GM12891 (cell line): Measurements from ENCODE around the gene NUP93.

Experiments used
- PAX5 ChIP-seq: IDR thresholded peaks from 2 replicates; pipeline ENCODE4 v1.6.1; 2011; ENCODE audit warnings: low read length, moderate library complexity, mild to moderate bottlenecking; ENCODE audit not compliant: insufficient read depth, severe bottlenecking
- POLR2A ChIP-seq: IDR thresholded peaks from 2 replicates; pipeline ENCODE4 v1.6.1; 2011; ENCODE audit warnings: low read depth, low read length, control low read depth
- POLR2AphosphoS5 ChIP-seq: IDR thresholded peaks from 2 replicates; pipeline ENCODE4 v1.6.1; 2011; ENCODE audit warnings: low read depth, low read length, control low read depth
- SPI1 ChIP-seq: IDR thresholded peaks from 2 replicates; pipeline ENCODE4 v1.6.1; 2011; ENCODE audit warnings: low read depth, low read length, control low read depth
- TAF1 ChIP-seq: IDR thresholded peaks from 2 replicates; pipeline ENCODE4 v1.6.1; 2011; ENCODE audit warnings: low read depth, low read length, control low read depth

GRCh38 chr16:56814537-56815432 lies 84.9 kb downstream of the NUP93 start:
- TF ChIP-seq POLR2A (no peak), POLR2AphosphoS5 (no peak), TAF1 (no peak), SPI1 (no peak), PAX5 (no peak)
